Stimulated activated CD8-positive, alpha-beta memory T cell treated with anti-CD3 and anti-CD28 coated beads, Interleukin-15, amount 100 ng/mL, for 48 hours (primary cell): ENCODE data around the gene DSG2.
A peak's percentile ranks its signal among the peaks of the same experiment; 100 is the strongest.
"Not testable (repeated sequence)": the region's sequence is repeated elsewhere in the genome, so short reads cannot be mapped to it uniquely, and the experiment has no call there.

ENCODE experiments used
- DNase-seq, 2 donors: peaks; one replicate each; pipeline ENCODE4 v3.0.0-alpha.2; 2020; ENCODE audit warnings: low read depth in 2 of 2

The DSG2 gene

GRCh38 chr18:31497836-31498573 is at the start of gene DSG2:
Gene DSG2 (plus strand): TSS chr18:31498177. CDS start chr18:31498252, 75 bp downstream.
- peak; percentile 3 to 4 for DNase-seq

GRCh38 chr18:31450409-31450808 is 47.6 kb upstream of the DSG2 start:
- DNase-seq, result no peak

GRCh38 chr18:31451625-31452024 is 46.4 kb upstream of the DSG2 start:
- no peak for DNase-seq

DNA sequence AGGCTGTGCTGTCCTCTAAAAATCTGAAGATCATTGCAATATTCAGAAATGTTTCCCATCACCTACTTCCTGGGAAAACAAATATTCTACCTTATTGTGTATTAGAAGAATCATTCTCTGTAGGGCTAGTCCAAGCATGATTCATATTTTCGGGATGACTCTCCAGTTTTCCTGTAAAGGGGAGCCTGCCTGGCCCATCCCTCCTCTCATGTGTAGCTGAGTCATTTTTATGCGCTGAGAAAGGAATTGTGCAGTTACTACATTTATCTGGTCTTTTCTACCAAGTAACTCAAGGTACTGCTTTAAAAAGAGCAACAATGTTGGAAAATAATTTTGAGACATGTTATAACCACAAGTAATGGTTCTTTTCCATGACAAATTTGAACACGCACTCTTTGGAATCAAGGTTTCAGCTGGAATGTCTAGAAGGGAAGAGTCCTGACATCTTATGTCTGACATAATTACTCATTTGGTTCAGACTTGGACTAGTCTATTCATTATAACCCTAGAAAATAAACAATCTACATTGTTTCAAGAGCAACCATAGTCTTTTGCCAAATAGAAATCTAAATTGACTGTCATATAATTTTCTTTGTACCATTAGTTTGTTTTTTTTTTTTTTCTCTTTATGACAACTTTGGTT is 43.8 kb upstream of the DSG2 start:
- no peak for DNase-seq

GRCh38 chr18:31469629-31470028 is 28.3 kb upstream of the DSG2 start:
- DNase-seq, result no peak

- no peak for DNase-seq
Measured at GRCh38 chr18:31478688-31479087, 19.3 kb upstream of the DSG2 start.

DNA sequence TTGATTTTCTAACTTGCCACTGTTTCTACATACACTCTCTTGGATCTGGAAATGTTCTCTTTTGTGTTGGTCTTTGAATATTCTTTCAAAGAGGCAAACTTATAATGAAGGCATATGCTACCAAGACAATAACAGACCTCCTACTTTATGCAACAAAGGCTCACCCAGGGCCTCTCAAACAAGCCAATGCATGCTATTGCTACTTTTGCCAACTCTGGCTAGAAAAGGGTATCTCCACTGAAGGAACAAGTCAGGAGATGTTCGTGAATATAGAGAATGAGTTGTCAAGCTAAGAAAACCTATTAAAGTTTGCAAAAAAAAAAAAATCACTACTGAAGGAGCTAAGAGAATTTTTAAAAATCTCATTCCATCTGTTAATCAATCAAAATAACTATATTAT is 15.9 kb upstream of the DSG2 start:
- no peak for DNase-seq

- DNase-seq, result no peak
Measured at GRCh38 chr18:31483396-31483795, 14.6 kb upstream of the DSG2 start.

GRCh38 chr18:31484461-31484860 is 13.5 kb upstream of the DSG2 start:
- DNase-seq, result no peak

GRCh38 chr18:31486165-31486564 is 11.8 kb upstream of the DSG2 start:
- no peak for DNase-seq

GRCh38 chr18:31487246-31488015 is 10.5 kb upstream of the DSG2 start:
- DNase-seq, result no peak

DNA sequence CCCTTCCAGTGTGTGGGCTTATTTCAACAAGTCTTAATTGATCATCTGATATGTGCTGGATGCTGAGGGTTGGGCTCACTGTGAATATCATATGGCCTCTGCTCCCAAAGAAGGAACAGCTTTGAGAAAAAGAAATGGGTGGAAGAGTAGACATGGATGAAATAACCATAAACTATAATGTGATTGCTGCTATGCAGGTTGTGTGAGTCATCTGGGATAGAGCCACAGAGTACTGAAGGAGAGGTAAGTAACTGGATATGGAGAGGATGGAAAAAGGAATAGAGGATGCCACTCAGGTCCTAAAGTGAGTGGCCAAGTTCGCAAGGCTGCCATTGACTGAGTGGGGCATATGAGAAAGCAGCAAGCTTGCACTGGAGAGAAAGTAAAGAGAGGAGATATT is 8.7 kb upstream of the DSG2 start:
- DNase-seq, result no peak

DNA sequence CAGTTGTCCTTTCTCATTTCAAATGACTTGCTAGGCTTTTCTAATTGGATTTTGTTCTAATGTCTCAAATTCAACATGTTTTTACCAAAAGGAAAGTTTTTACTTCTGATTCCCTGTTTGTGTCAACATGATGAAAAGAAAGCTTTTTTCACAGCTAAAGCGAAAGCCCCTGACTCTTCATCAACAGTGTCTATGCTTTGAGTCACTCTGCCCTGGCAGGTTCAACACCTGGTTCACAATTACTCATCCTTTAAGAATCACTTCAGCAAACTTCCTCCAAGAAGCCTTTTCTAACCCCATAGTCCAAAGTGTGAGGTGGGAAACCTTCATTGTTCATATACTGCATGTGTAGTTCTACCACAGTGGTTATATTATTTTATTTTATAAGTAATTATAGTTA is 7.6 kb upstream of the DSG2 start:
- no peak for DNase-seq

DNA sequence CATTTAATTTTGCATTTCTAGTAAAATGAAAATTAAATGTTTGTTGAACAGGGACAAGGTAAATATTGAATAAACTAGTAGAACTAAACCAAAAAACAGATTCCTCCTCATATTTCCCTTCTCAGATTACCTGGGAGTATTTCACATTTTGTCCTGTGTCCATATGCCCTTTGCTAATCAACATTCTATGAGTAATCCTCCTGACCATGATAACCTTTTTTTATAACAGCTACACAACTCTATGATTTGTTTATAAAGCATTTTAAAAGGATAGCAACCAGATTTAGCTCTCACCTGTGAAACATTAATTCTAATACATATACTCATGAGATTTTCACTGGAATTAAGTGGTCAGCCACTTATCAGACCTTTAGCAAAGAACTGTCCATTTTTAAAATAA is 7.1 kb upstream of the DSG2 start:
- no peak for DNase-seq

DNA sequence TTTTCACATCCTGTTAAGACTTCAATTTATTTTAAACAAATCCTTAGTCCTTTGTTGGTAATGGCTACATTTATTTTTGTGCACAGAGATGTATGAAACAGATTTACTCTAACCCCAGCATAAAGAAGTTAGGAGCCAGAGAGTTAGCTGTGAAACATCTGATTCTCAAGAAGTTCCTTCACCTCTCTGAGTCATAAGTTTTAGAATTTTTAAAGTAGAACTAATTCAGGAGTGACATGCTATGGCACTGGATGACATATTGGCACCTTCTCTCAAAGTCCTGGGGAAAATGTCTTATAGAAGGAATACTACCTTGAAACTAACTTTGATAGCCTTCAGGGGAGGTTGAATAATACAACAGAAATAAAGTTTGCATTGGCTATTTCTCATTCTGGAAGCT is 6.4 kb upstream of the DSG2 start:
- no peak for DNase-seq

- DNase-seq, result no peak
Measured at GRCh38 chr18:31492671-31493070, 5.3 kb upstream of the DSG2 start.

- no peak for DNase-seq
Measured at GRCh38 chr18:31493171-31493570, 4.8 kb upstream of the DSG2 start.

DNA sequence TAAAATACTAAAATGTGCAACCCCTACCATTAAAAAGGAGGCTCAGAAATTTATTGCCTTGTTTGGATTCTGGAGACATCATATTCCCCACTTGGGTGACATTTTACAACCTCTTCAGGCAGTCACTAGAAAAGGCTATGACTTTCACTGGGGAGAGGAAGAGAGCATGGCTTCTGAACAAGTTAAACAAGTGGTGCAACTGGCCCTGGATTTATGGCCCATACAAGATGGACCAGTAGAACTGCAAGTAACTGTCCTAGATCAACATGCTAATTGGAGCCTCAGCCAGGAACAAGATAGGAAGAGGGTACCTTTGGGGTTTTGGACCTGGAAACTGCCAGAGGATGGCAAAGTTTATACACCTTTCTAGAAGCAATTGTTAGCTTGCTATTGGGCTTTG is 4.0 kb upstream of the DSG2 start:
- DNase-seq, result no peak

- DNase-seq, result not testable (repeated sequence)
Measured at GRCh38 chr18:31494705-31495244, 3.2 kb upstream of the DSG2 start.

- DNase-seq, result no peak
Measured at GRCh38 chr18:31497404-31497835, 557 bp upstream of the DSG2 start.

DNA sequence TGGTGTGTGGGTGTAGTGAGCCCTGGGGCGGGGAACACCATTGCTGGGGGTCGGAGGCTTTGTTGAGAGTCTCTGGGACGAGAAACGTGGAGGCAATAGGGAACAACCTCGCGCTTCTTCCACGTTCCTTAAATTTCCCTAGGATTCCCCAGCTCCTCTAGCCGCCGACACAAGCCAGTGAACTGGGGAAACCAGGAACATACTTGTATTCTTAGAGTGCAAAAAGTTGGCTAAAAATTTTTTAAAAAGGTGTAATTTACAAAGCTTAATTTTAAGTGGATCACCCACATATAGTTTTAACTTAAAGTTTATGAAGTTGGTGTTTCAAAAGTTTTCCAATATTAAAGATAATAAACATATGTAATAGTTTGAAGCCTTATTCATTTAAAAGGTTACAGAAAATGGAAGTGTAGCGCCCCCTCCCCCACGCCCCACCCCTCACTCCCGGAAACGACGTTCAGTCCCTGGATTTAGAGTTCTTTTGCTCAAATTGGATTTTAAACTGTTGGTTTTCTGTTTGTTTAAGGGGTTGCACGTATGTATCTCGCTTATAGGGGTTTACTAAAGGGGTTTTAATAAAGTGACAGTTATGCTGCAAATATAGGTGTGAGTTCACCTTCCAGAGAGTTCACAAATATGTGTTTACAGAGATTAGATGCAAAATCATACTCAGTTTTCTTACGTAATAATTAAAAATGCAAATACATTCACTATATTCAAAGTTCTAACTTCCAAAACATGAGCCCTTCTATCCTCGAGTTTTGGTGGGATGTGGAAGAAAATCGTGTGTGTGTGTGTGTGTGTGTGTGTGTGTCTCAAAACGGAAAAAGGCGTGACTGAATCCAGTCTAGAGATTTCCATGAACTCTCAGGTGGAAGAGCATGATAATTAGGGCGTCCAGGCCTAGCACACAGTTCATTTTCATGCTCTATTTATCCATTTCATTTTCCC is 872 bp downstream of the DSG2 start:
- no peak for DNase-seq
